ENCODE measurements around the gene JAG1. TPM values are rescaled to one million over a fixed set of nuclear protein-coding genes. Genes with fewer than 3 reads are reported as not detected.

Gene JAG1
- total RNA-seq, 2 donors from 2014 or later: 6.8 to 19.7 TPM

GRCh38 chr20:10610251-10610650, 63.5 kb downstream of the JAG1 start:
- H3K4me1 ChIP-seq (ENCODE audit: control insufficient read depth, insufficient read depth, low read length): no peaks in the 10 kb centered on the region
- no peak overlapping the region for H3K27ac ChIP-seq (ENCODE audit: low read depth, low read length)
- H3K9ac ChIP-seq (ENCODE audit: extremely low read depth, low read length, poor library complexity, severe bottlenecking): no peak overlapping the region
- WGBS, 2 experiments (ENCODE audit: insufficient coverage in 1 of 2, insufficient read length in 1 of 2): 86 to 88% methylated on average over 4 to 5 of the region's 5 CpGs
- H3K4me1 Mint-ChIP-seq: peaks cover 8% of the 10 kb centered on the region
- no peak overlapping the region for H3K4me3 Mint-ChIP-seq
- DNase-seq: no peak
- no peak overlapping the region for H3K4me3 ChIP-seq (ENCODE audit: low read length)
- H3K36me3 Mint-ChIP-seq (ENCODE audit: low read depth): peaks cover 11% of the 10 kb centered on the region
- no peak for TF ChIP-seq CTCF (conservative IDR thresholded peaks at IDR 0.05)
- no peaks in the 10 kb centered on the region for H3K36me3 ChIP-seq (ENCODE audit: control insufficient read depth, insufficient read depth, low read length)
- peaks cover 2% of the 10 kb centered on the region for H3K27me3 Mint-ChIP-seq (ENCODE audit: insufficient read depth)
- no peak overlapping the region for H3K27ac Mint-ChIP-seq
- H3K27me3 ChIP-seq (ENCODE audit: control insufficient read depth, insufficient read depth, low read length, poor library complexity, severe bottlenecking): no peaks in the 10 kb centered on the region
- no peaks in the 10 kb centered on the region for H3K9me3 ChIP-seq (ENCODE audit: control insufficient read depth, low read length)
- H3K9me3 Mint-ChIP-seq: no peaks in the 10 kb centered on the region

DNA sequence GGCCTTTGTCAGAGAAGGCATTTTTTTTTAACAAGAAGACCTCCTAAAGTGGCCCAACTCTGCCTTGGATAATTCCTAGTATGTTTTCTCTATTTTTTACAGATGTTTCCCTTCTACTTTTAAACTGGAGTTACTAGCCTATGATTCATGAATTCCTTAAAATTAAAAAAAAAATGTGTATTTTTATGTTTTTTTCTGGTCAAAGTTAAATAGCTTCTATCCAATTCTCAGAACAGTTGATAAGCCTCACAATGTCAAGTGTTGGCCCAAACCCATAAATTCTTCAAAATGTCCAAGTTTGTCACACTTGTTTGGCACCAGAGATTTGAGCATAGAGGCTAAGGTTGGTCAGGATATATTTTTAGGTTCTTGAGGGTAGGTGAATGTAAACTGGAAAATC, 64.0 kb downstream of the JAG1 start:
- Histone ChIP-seq H3K4me3 (ENCODE audit: low read length) (no peak overlapping the region), H3K9me3 (ENCODE audit: control insufficient read depth, low read length) (no peaks in the 10 kb centered on the region), H3K4me1 (ENCODE audit: control insufficient read depth, insufficient read depth, low read length) (no peaks in the 10 kb centered on the region), H3K36me3 (ENCODE audit: control insufficient read depth, insufficient read depth, low read length) (no peaks in the 10 kb centered on the region), H3K27me3 (ENCODE audit: control insufficient read depth, insufficient read depth, low read length, poor library complexity, severe bottlenecking) (no peaks in the 10 kb centered on the region), H3K9ac (ENCODE audit: extremely low read depth, low read length, poor library complexity, severe bottlenecking) (no peak overlapping the region), H3K27ac (ENCODE audit: low read depth, low read length) (no peak overlapping the region)
- H3K36me3 Mint-ChIP-seq (ENCODE audit: low read depth): peaks cover 12% of the 10 kb centered on the region
- H3K4me1 Mint-ChIP-seq: peaks cover 8% of the 10 kb centered on the region
- TF ChIP-seq CTCF (conservative IDR thresholded peaks at IDR 0.05): no peak
- H3K27ac Mint-ChIP-seq: no peak overlapping the region
- no peaks in the 10 kb centered on the region for H3K9me3 Mint-ChIP-seq
- H3K4me3 Mint-ChIP-seq: no peak overlapping the region
- no peak for DNase-seq
- peaks cover 2% of the 10 kb centered on the region for H3K27me3 Mint-ChIP-seq (ENCODE audit: insufficient read depth)

GRCh38 chr20:10609276-10609675, 64.5 kb downstream of the JAG1 start:
- TF ChIP-seq CTCF (conservative IDR thresholded peaks at IDR 0.05): no peak
- H3K27ac ChIP-seq (ENCODE audit: low read depth, low read length): no peak overlapping the region
- 100% methylated on average over 1 to 2 of the region's 2 CpGs for WGBS, 2 experiments (ENCODE audit: insufficient coverage in 1 of 2, insufficient read length in 1 of 2)
- Mint-ChIP-seq H3K27ac (no peak overlapping the region), H3K27me3 (ENCODE audit: insufficient read depth) (peaks cover 2% of the 10 kb centered on the region), H3K4me1 (peaks cover 8% of the 10 kb centered on the region), H3K4me3 (no peak overlapping the region), H3K36me3 (ENCODE audit: low read depth) (peaks cover 14% of the 10 kb centered on the region), H3K9me3 (no peaks in the 10 kb centered on the region)
- no peaks in the 10 kb centered on the region for H3K36me3 ChIP-seq (ENCODE audit: control insufficient read depth, insufficient read depth, low read length)
- no peak overlapping the region for H3K9ac ChIP-seq (ENCODE audit: extremely low read depth, low read length, poor library complexity, severe bottlenecking)
- no peak for DNase-seq
- no peaks in the 10 kb centered on the region for H3K9me3 ChIP-seq (ENCODE audit: control insufficient read depth, low read length)
- no peak overlapping the region for H3K4me3 ChIP-seq (ENCODE audit: low read length)
- H3K27me3 ChIP-seq (ENCODE audit: control insufficient read depth, insufficient read depth, low read length, poor library complexity, severe bottlenecking): no peaks in the 10 kb centered on the region
- no peaks in the 10 kb centered on the region for H3K4me1 ChIP-seq (ENCODE audit: control insufficient read depth, insufficient read depth, low read length)
